ENCODE measurements around the gene LMTK3.

GRCh38 chr19:48537541-48537940, 25.9 kb upstream of the LMTK3 start:
- TF ChIP-seq CTCF (IDR thresholded peaks at IDR 0.05) (no peak), ZNF423 (CRISPR knock-in tag; IDR thresholded peaks at IDR 0.05) (no peak), USF2 (CRISPR knock-in tag; IDR thresholded peaks at IDR 0.05) (no peak), ZNF416 (CRISPR knock-in tag; IDR thresholded peaks at IDR 0.05) (no peak), ATF6 (CRISPR knock-in tag; IDR thresholded peaks at IDR 0.05) (no peak)

All from WTC11 (cell line).